SH-SY5Y (cell line): ENCODE results near the gene GALNTL6.

Source experiments
- GATA2 ChIP-seq: IDR thresholded peaks from 2 replicates; pipeline ENCODE4 v1.6.1; 2011; ENCODE audit warnings: mild to moderate bottlenecking, low read depth, low read length
- GATA3 ChIP-seq: IDR thresholded peaks from 2 replicates; pipeline ENCODE4 v1.6.1; 2011; ENCODE audit warnings: low read depth, mild to moderate bottlenecking, low read length, moderate library complexity

- TF ChIP-seq GATA2 (no peak), GATA3 (no peak)
Measured at GRCh38 chr4:172778583-172778982, 965.4 kb downstream of the GALNTL6 start.
